NCI-H82 treated with DMSO at 0.1 percent for 48 hours (cell line): ENCODE results near the gene S100A7A.

Source experiments
- DNase-seq: peaks from one replicate; lab custom pipeline; 2025; ENCODE audit not compliant: unreplicated experiment; lab: John Stamatoyannopoulos, UW

S100A7A gene

GRCh38 chr1:153415850-153416570 is at the start of gene S100A7A:
TSS of gene S100A7A (plus strand) at chr1:153416520. CDS start at chr1:153418083, 1,563 bp downstream.
- no peak for DNase-seq

GRCh38 chr1:153367090-153367489 is 49.2 kb upstream of the S100A7A start:
- no peak for DNase-seq

GRCh38 chr1:153368495-153368894 is 47.8 kb upstream of the S100A7A start:
- DNase-seq = no peak

GRCh38 chr1:153370146-153370545 is 46.2 kb upstream of the S100A7A start:
- no peak for DNase-seq

- no peak for DNase-seq
These were observed 45.1 kb upstream of the S100A7A start for GRCh38 chr1:153371231-153371630.

GRCh38 chr1:153372571-153372970 is 43.7 kb upstream of the S100A7A start:
- no peak for DNase-seq

- no peak for DNase-seq
These were observed 42.2 kb upstream of the S100A7A start for GRCh38 chr1:153374071-153374470.

- no peak for DNase-seq
These were observed 40.8 kb upstream of the S100A7A start, which contains the start of gene S100A12 for GRCh38 chr1:153375511-153375910. TSS of gene S100A12 (minus strand) at chr1:153375621. CDS start at chr1:153374592, 1,029 bp downstream.

- no peak for DNase-seq
These were observed 36.7 kb upstream of the S100A7A start for GRCh38 chr1:153379591-153379990.

- DNase-seq = no peak
These were observed 35.6 kb upstream of the S100A7A start for GRCh38 chr1:153380711-153381110.

- no peak for DNase-seq
These were observed 31.3 kb upstream of the S100A7A start for GRCh38 chr1:153384958-153385580.

- DNase-seq = no peak
These were observed 29.8 kb upstream of the S100A7A start for GRCh38 chr1:153386500-153386901.

GRCh38 chr1:153387001-153387400 is 29.3 kb upstream of the S100A7A start:
- no peak for DNase-seq

GRCh38 chr1:153387785-153388184 is 28.5 kb upstream of the S100A7A start:
- DNase-seq = no peak

GRCh38 chr1:153389401-153389800 is 26.9 kb upstream of the S100A7A start:
- no peak for DNase-seq

GRCh38 chr1:153389973-153390879 is 26.1 kb upstream of the S100A7A start:
- no peak for DNase-seq

- no peak for DNase-seq
These were observed 25.2 kb upstream of the S100A7A start, which contains the start of gene S100A8 for GRCh38 chr1:153390938-153391710. TSS of gene S100A8 (minus strand) at chr1:153391073. CDS start at chr1:153390535, 538 bp downstream.

GRCh38 chr1:153392258-153392657 is 24.1 kb upstream of the S100A7A start:
- DNase-seq = no peak

GRCh38 chr1:153392822-153393221 is 23.5 kb upstream of the S100A7A start:
- DNase-seq = no peak

GRCh38 chr1:153393926-153394325 is 22.4 kb upstream of the S100A7A start:
- DNase-seq = no peak

GRCh38 chr1:153394391-153394790 is 21.9 kb upstream of the S100A7A start:
- no peak for DNase-seq
